Heart right ventricle (tissue), 16 donors: ENCODE data around the gene DYNC1H1. TPM values are rescaled to one million over a fixed set of nuclear protein-coding genes. Genes with fewer than 3 reads are reported as not detected.

Experiments used
- ATAC-seq, 8 donors: fragments of 200-7000 bp; cut with Tn5 transposase; one replicate each; pipeline ENCODE4 v1.9.1; 2020; ENCODE audit warnings: mild to moderate bottlenecking in 8 of 8, moderate library complexity in 8 of 8, moderate number of reproducible peaks in 1 of 8
- DNase-seq, 2 donors: peaks; one replicate each; pipeline ENCODE4 v3.0.0-alpha.2; 2020
- H3K27ac ChIP-seq, 10 donors: fragments of 200-600 bp; sonication (generic) in 2 of 10; one replicate each; pipeline versions ENCODE4 v1.5.0 to v1.8.0; 2020 to 2022; ENCODE audit warnings: mild to moderate bottlenecking in 3 of 10
- H3K27me3 ChIP-seq, 7 donors: fragments of 200-600 bp; one replicate each; pipeline ENCODE4 v1.8.0; 2021 to 2022; ENCODE audit warnings: mild to moderate bottlenecking in 2 of 7
- H3K36me3 ChIP-seq, 9 donors: fragments of 200-600 bp; sonication (generic) in 1 of 9; one replicate each; pipeline versions ENCODE4 v1.5.0 to v1.8.0; 2020 to 2022; ENCODE audit warnings: mild to moderate bottlenecking in 2 of 9
- H3K4me1 ChIP-seq, 9 donors: fragments of 200-600 bp; sonication (generic) in 1 of 9; one replicate each; pipeline versions ENCODE4 v1.5.0 to v1.8.0; 2020 to 2022; ENCODE audit warnings: mild to moderate bottlenecking in 4 of 9
- H3K4me3 ChIP-seq, 10 donors: fragments of 200-600 bp; sonication (generic) in 2 of 10; one replicate each; pipeline versions ENCODE4 v1.5.0 to v1.8.0; 2020 to 2022; ENCODE audit warnings: mild to moderate bottlenecking in 7 of 10, moderate library complexity in 2 of 10
- H3K9me3 ChIP-seq, 11 donors: fragments of 200-600 bp in 10 of 11; sonication (generic) in 2 of 11; one replicate each; pipeline versions ENCODE4 v1.5.0 to v1.8.0; 2013 to 2022; ENCODE audit warnings: mild to moderate bottlenecking in 2 of 11, control low read depth in 1 of 11, moderate library complexity in 1 of 11
- CTCF ChIP-seq, 9 donors: fragments of 200-600 bp; sonication (generic) in 2 of 9; IDR thresholded peaks; one replicate each; pipeline versions ENCODE4 v1.5.0 to v1.8.0; 2021 to 2022; ENCODE audit warnings: antibody characterized with exemption in 9 of 9, mild to moderate bottlenecking in 5 of 9, moderate library complexity in 1 of 9
- WGBS, 2 donors: extraction: QIAGEN DNeasy Blood & Tissue Kit; methylation state at CpG; one replicate each; pipeline ENCODE4 v1.1.7; 2013; ENCODE audit warnings: inconsistent platforms in 1 of 2; 5-methylcytosine and 5-hydroxymethylcytosine counted together
- intact Hi-C, 10 donors: fragments of 100-400 bp; cut with DNase I; formaldehyde crosslinking; loops; one replicate each; pipeline versions ENCODE4 v1.11.1 to v1.14.2; 2022
- polyA plus RNA-seq, 2 donors: library from polyadenylated mRNA; stranded (reverse); fragments of 200-250 nt; gene quantifications; one replicate each; pipeline ENCODE4 v1.2.3, GENCODE V29; 2013
- total RNA-seq, 10 donors: library from RNA; stranded (reverse); fragmentation: NEBNext Ultra II Directional in 3 of 10; extraction: Animal tissue kit (Norgen Biotek cat#: 25700) in 3 of 10; gene quantifications; one replicate each; pipeline versions ENCODE4 v1.2.1 to v1.2.4, GENCODE V29; 2021 to 2023
- donor health status: Arrhythmogenic right ventricular cardiomyopathy.
- donor health status: ischemic (EF 13 %, LVEDD 7.1; RV severe dilation, severe dysfunction).
- donor health status: healthy with polysubstance abuse.
- donor health status: DM: no; HTN: yes; CAD: no.
- donor health status: DM: no; HTN: no; CAD: no.
- donor health status: ischemic (EF 25% LVEDD 6.9; RV normal size, moderate dysfunction).
- donor health status: ischemic (EF 25% LVEDD 5.7; RV mildly dilated, moderate dysfunction).
- donor health status: healthy.
- donor health status: DM: yes; HTN: yes; CAD: no.
- donor health status: Ischemic cardiomyopathy.
- donor health status: ischemic (EF 35%, LVEDD 5.7; RV mildly dilated, moderate dysfunction).
- donor health status: nonischemic (EF 11% LVEDD 7.7; RV severe dilation, severe dysfunction).
- donor health status: DM: yes; HTN: yes; CAD: no.
- donor health status: PGD.
- donor health status: ischemic (EF 29% LVEDD 5.4; RV normal size, mild dysfunction).
- donor health status: nonischemic (EF 23%, LVEDD 6.1; RV moderate dilation, normal function).

The DYNC1H1 gene
- total and polyA plus RNA-seq, 12 donors: 173 to 777 (median 618) TPM

GRCh38 chr14:102028733-102029132 is 64.4 kb downstream of the DYNC1H1 start:
- H3K4me3 ChIP-seq: no peak overlapping the region
- H3K9me3 ChIP-seq: no peaks in the 10 kb centered on the region
- no peaks in the 10 kb centered on the region for H3K4me1 ChIP-seq
- ATAC-seq (no peak), DNase-seq (no peak)
- H3K27ac ChIP-seq: no peak overlapping the region
- intact Hi-C loops: loop anchor here in 1 of 10 donors (5.0 kb wide), 1 partner anchor 36 kb away; no protein-coding TSS in a partner anchor
- H3K27me3 ChIP-seq: no peaks in the 10 kb centered on the region
- WGBS, 2 donors: 76 to 78% methylated on average over 3 of the region's 3 CpGs
- no peak for TF ChIP-seq CTCF (IDR thresholded peaks at IDR 0.05)
- peaks cover 9 to 100% (median 94%) of the 10 kb centered on the region in 9 donors for H3K36me3 ChIP-seq

DNA sequence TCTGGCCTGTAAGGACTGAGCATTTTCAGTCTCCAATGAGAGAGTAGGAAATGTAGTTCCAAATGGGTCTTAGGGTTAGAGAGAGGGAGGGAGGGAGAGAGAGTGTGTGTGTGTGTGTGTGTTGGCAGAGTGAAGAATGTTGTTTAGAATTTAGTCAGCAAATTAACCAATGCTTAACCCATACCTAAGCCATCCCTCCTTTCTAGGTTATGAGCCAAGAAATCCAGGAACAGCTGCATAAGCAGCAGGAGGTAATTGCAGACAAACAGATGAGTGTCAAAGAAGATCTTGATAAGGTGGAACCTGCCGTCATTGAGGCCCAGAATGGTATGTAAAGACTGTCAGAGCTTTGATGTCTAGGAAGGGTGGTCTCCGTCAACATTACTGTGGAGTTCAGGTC is 65.6 kb downstream of the DYNC1H1 start:
- Histone ChIP-seq H3K4me1 (no peaks in the 10 kb centered on the region), H3K27ac (no peak overlapping the region), H3K9me3 (no peaks in the 10 kb centered on the region), H3K27me3 (no peaks in the 10 kb centered on the region), H3K4me3 (no peak overlapping the region), H3K36me3 (peaks cover 9 to 100% (median 99%) of the 10 kb centered on the region in 9 donors)
- intact Hi-C loops: loop anchor here in 2 of 10 donors (5.0 kb wide), 2 partner anchors 33 to 38 kb away; no protein-coding TSS in a partner anchor
- DNase-seq: no peak
- 68 to 71% methylated on average over 2 of the region's 2 CpGs for WGBS, 2 donors
- TF ChIP-seq CTCF (IDR thresholded peaks at IDR 0.05): no peak
- no peak for ATAC-seq

DNA sequence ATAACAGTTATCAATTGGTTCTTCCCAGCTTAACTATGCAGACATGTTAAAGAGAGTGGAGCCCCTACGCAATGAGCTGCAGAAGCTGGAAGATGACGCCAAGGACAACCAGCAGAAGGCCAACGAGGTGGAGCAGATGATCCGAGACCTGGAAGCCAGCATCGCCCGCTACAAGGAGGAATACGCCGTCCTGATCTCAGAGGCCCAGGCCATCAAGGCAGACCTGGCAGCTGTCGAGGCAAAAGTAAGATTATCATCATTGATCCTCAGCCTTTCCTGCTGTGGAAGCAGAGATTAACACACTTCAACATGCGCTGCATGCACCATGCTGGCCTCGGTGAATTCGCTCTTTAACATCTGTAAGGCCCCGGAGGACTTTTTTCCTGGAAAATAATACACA is 68.9 kb downstream of the DYNC1H1 start:
- ATAC-seq (no peak), DNase-seq (no peak)
- Histone ChIP-seq H3K4me3 (no peak overlapping the region), H3K36me3 (peaks cover 5 to 100% (median 99%) of the 10 kb centered on the region in 9 donors), H3K27me3 (no peaks in the 10 kb centered on the region), H3K4me1 (no peaks in the 10 kb centered on the region), H3K27ac (no peak overlapping the region), H3K9me3 (no peaks in the 10 kb centered on the region)
- intact Hi-C loops: loop anchor here in 1 of 10 donors (5.0 kb wide), 1 partner anchor 36 kb away; no protein-coding TSS in a partner anchor
- WGBS, 2 donors: 92% methylated on average over 13 of the region's 13 CpGs
- no peak for TF ChIP-seq CTCF (IDR thresholded peaks at IDR 0.05)

DNA sequence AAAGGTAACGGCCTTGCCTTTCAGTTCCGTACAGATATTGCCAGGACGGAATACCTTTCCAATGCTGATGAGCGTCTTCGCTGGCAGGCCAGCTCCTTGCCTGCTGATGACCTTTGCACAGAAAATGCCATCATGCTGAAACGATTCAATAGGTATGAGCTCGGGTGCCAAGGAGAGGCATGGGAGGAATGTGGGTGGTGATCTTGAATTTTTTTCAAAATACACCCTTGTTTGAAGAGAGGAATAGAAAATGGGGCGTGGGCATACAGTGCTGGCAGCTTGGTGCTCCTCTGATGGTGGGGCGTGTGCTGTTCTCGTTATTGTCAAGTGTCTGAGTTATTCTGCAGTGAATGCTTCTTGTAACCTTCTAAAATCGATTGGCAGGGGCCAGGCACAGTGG is 69.9 kb downstream of the DYNC1H1 start:
- Histone ChIP-seq H3K27me3 (no peaks in the 10 kb centered on the region), H3K4me3 (no peak overlapping the region), H3K27ac (no peak overlapping the region), H3K9me3 (no peaks in the 10 kb centered on the region), H3K36me3 (peaks cover 10 to 100% (median 99%) of the 10 kb centered on the region in 9 donors), H3K4me1 (no peaks in the 10 kb centered on the region)
- no peak for TF ChIP-seq CTCF (IDR thresholded peaks at IDR 0.05)
- intact Hi-C loops: loop anchor here in 1 of 10 donors (5.0 kb wide), 1 partner anchor 37 kb away; no protein-coding TSS in a partner anchor
- ATAC-seq (no peak), DNase-seq (no peak)
- WGBS, 2 donors: 92% methylated on average over 11 of the region's 11 CpGs
